ENCODE data around the gene ST14.

The ST14 gene

DNA sequence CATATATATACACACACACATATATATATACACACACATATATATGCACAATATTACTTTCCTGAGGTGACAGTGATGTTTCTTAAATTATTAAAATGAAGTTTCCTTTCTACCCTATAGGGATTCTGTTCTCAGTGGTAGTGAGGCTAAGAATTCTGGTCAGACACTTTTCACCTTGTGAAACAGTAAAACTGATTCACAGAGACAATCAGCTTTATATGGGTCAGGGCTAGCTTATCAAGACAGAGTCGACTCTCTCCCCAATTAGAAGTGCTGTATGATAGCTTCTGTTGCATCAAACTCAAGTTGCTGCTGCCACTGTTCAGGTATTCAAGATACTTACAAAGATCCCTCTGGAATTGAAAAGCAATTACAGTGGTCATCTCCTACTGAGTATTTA, 86.7 kb downstream of the ST14 start:
- no peak overlapping the region for H4K8ac ChIP-seq (ENCODE audit: low read length)

GRCh38 chr11:130246738-130247137, 87.2 kb downstream of the ST14 start:
- Histone ChIP-seq H3K18ac (ENCODE audit: low read depth in 1 of 2, low read length in 2 of 2) (no peak overlapping the region), H3K23ac (ENCODE audit: low read length in 2 of 2) (no peak overlapping the region), H3K27me3 (ENCODE audit: control insufficient read depth in 1 of 2, insufficient read depth in 1 of 2, low read length in 2 of 2) (no peaks in the 10 kb centered on the region), H3K14ac (ENCODE audit: low read length in 2 of 2) (no peak overlapping the region), H2AFZ (ENCODE audit: low read depth, low read length) (no peak overlapping the region), H4K91ac (ENCODE audit: low read length) (no peak overlapping the region), H3K79me1 (replicated peaks; ENCODE audit: low read length, poor library complexity, severe bottlenecking) (peaks cover 27% of the 10 kb centered on the region), H2BK15ac (ENCODE audit: low read depth, poor library complexity, severe bottlenecking) (no peak overlapping the region), H2BK12ac (ENCODE audit: low read length in 2 of 2) (no peak overlapping the region), H2AK5ac (ENCODE audit: low read length, severe bottlenecking) (no peak overlapping the region), H3K9me3 (ENCODE audit: control insufficient read depth, low read length) (peaks cover 8% of the 10 kb centered on the region), H3K4me3 (ENCODE audit: insufficient read depth in 1 of 2, low read depth in 1 of 2, low read length in 2 of 2) (no peak overlapping the region), H3K4me1 (ENCODE audit: control insufficient read depth, insufficient read depth, low read depth, low read length) (no peaks in the 10 kb centered on the region), H2BK5ac (ENCODE audit: low read depth, low read length, poor library complexity, severe bottlenecking) (no peak overlapping the region), H2BK120ac (ENCODE audit: low read depth, low read length) (no peak overlapping the region), H3K4me2 (ENCODE audit: low read length, poor library complexity, severe bottlenecking) (no peak overlapping the region), H3K9ac (ENCODE audit: low read length) (no peak overlapping the region), H3K4ac (ENCODE audit: low read depth in 1 of 2, low read length in 2 of 2) (no peak overlapping the region), H4K8ac (ENCODE audit: low read length) (no peak overlapping the region), H3K36me3 (ENCODE audit: control insufficient read depth in 1 of 2, insufficient read depth in 2 of 2, low read depth in 1 of 2, low read length in 2 of 2) (peaks cover 0 to 6% of the 10 kb centered on the region in 2 experiments), H3K27ac (ENCODE audit: low read length, poor library complexity, severe bottlenecking) (no peak overlapping the region)
- DNase-seq: peak; percentile 30
- 92% methylated on average over 2 of the region's 3 CpGs for WGBS

More for the DNA sequence above, 86.7 kb downstream of the ST14 start:
- no peak overlapping the region for H2BK120ac ChIP-seq (ENCODE audit: low read depth, low read length)
- H2BK5ac ChIP-seq (ENCODE audit: low read depth, low read length, poor library complexity, severe bottlenecking): no peak overlapping the region
- no peak overlapping the region for H3K4me2 ChIP-seq (ENCODE audit: low read length, poor library complexity, severe bottlenecking)
- H3K4me3 ChIP-seq (ENCODE audit: insufficient read depth in 1 of 2, low read depth in 1 of 2, low read length in 2 of 2): no peak overlapping the region
- no peaks in the 10 kb centered on the region for H3K27me3 ChIP-seq (ENCODE audit: control insufficient read depth in 1 of 2, insufficient read depth in 1 of 2, low read length in 2 of 2)
- H3K27ac ChIP-seq (ENCODE audit: low read length, poor library complexity, severe bottlenecking): no peak overlapping the region
- H3K4me1 ChIP-seq (ENCODE audit: control insufficient read depth, insufficient read depth, low read depth, low read length): no peaks in the 10 kb centered on the region
- H2AFZ ChIP-seq (ENCODE audit: low read depth, low read length): no peak overlapping the region
- H3K14ac ChIP-seq (ENCODE audit: low read length in 2 of 2): no peak overlapping the region
- WGBS: 100% methylated on average over 1 of the region's 1 CpG
- no peak overlapping the region for H4K91ac ChIP-seq (ENCODE audit: low read length)
- no peak overlapping the region for H2AK5ac ChIP-seq (ENCODE audit: low read length, severe bottlenecking)
- H2BK15ac ChIP-seq (ENCODE audit: low read depth, poor library complexity, severe bottlenecking): no peak overlapping the region
- H3K79me1 ChIP-seq (replicated peaks; ENCODE audit: low read length, poor library complexity, severe bottlenecking): peaks cover 27% of the 10 kb centered on the region
- DNase-seq: no peak
- no peak overlapping the region for H2BK12ac ChIP-seq (ENCODE audit: low read length in 2 of 2)
- H3K9ac ChIP-seq (ENCODE audit: low read length): no peak overlapping the region
- H3K18ac ChIP-seq (ENCODE audit: low read depth in 1 of 2, low read length in 2 of 2): no peak overlapping the region
- no peak overlapping the region for H3K23ac ChIP-seq (ENCODE audit: low read length in 2 of 2)
- peaks cover 0 to 6% of the 10 kb centered on the region in 2 experiments for H3K36me3 ChIP-seq (ENCODE audit: control insufficient read depth in 1 of 2, insufficient read depth in 2 of 2, low read depth in 1 of 2, low read length in 2 of 2)
- H3K4ac ChIP-seq (ENCODE audit: low read depth in 1 of 2, low read length in 2 of 2): no peak overlapping the region
- peaks cover 8% of the 10 kb centered on the region for H3K9me3 ChIP-seq (ENCODE audit: control insufficient read depth, low read length)

DNA sequence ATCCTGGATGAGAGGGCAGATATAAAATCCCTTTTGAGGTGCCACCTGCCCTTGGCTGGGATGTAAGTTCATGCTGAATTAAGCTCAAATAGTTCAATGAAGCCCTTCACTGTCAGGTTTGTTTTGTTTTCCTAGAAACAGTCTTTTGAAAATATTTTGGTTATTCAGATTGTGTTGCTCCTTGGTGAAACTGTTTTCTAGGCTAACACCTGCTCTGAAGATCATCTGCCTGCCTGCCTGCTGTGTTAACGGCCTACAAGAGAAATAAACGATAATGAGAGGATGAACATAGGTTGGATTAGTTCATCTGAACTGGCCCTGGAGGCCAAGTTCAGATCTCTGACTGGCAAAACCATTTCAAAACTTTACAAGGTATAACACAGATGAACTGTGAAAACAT, 87.7 kb downstream of the ST14 start:
- Histone ChIP-seq H3K4me1 (ENCODE audit: control insufficient read depth, insufficient read depth, low read depth, low read length) (no peaks in the 10 kb centered on the region), H3K23ac (ENCODE audit: low read length in 2 of 2) (no peak overlapping the region), H4K8ac (ENCODE audit: low read length) (no peak overlapping the region), H3K9ac (ENCODE audit: low read length) (no peak overlapping the region), H3K27ac (ENCODE audit: low read length, poor library complexity, severe bottlenecking) (no peak overlapping the region), H3K4me2 (ENCODE audit: low read length, poor library complexity, severe bottlenecking) (no peak overlapping the region), H3K9me3 (ENCODE audit: control insufficient read depth, low read length) (peaks cover 8% of the 10 kb centered on the region), H3K79me1 (replicated peaks; ENCODE audit: low read length, poor library complexity, severe bottlenecking) (peaks cover 27% of the 10 kb centered on the region), H3K14ac (ENCODE audit: low read length in 2 of 2) (no peak overlapping the region), H3K18ac (ENCODE audit: low read depth in 1 of 2, low read length in 2 of 2) (no peak overlapping the region), H3K27me3 (ENCODE audit: control insufficient read depth in 1 of 2, insufficient read depth in 1 of 2, low read length in 2 of 2) (no peaks in the 10 kb centered on the region), H3K4me3 (ENCODE audit: insufficient read depth in 1 of 2, low read depth in 1 of 2, low read length in 2 of 2) (no peak overlapping the region), H2BK120ac (ENCODE audit: low read depth, low read length) (no peak overlapping the region), H3K36me3 (ENCODE audit: control insufficient read depth in 1 of 2, insufficient read depth in 2 of 2, low read depth in 1 of 2, low read length in 2 of 2) (peaks cover 0 to 6% of the 10 kb centered on the region in 2 experiments), H2BK5ac (ENCODE audit: low read depth, low read length, poor library complexity, severe bottlenecking) (no peak overlapping the region), H2AK5ac (ENCODE audit: low read length, severe bottlenecking) (no peak overlapping the region), H2BK15ac (ENCODE audit: low read depth, poor library complexity, severe bottlenecking) (no peak overlapping the region), H2AFZ (ENCODE audit: low read depth, low read length) (no peak overlapping the region), H3K4ac (ENCODE audit: low read depth in 1 of 2, low read length in 2 of 2) (no peak overlapping the region), H2BK12ac (ENCODE audit: low read length in 2 of 2) (no peak overlapping the region), H4K91ac (ENCODE audit: low read length) (no peak overlapping the region)
- 100% methylated on average over 2 of the region's 2 CpGs for WGBS
- no peak for DNase-seq

- 92% methylated on average over 5 of the region's 5 CpGs for WGBS
- no peaks in the 10 kb centered on the region for H3K27me3 ChIP-seq (ENCODE audit: control insufficient read depth in 1 of 2, insufficient read depth in 1 of 2, low read length in 2 of 2)
- H3K9ac ChIP-seq (ENCODE audit: low read length): no peak overlapping the region
- no peak overlapping the region for H3K4me2 ChIP-seq (ENCODE audit: low read length, poor library complexity, severe bottlenecking)
- no peak overlapping the region for H3K23ac ChIP-seq (ENCODE audit: low read length in 2 of 2)
- no peak overlapping the region for H3K27ac ChIP-seq (ENCODE audit: low read length, poor library complexity, severe bottlenecking)
- no peak overlapping the region for H2AK5ac ChIP-seq (ENCODE audit: low read length, severe bottlenecking)
- H2BK15ac ChIP-seq (ENCODE audit: low read depth, poor library complexity, severe bottlenecking): no peak overlapping the region
- no peak overlapping the region for H3K18ac ChIP-seq (ENCODE audit: low read depth in 1 of 2, low read length in 2 of 2)
- H3K4ac ChIP-seq (ENCODE audit: low read depth in 1 of 2, low read length in 2 of 2): no peak overlapping the region
- H4K8ac ChIP-seq (ENCODE audit: low read length): no peak overlapping the region
- no peak overlapping the region for H2BK120ac ChIP-seq (ENCODE audit: low read depth, low read length)
- H3K36me3 ChIP-seq (ENCODE audit: control insufficient read depth in 1 of 2, insufficient read depth in 2 of 2, low read depth in 1 of 2, low read length in 2 of 2): peaks cover 0 to 6% of the 10 kb centered on the region in 2 experiments
- no peak overlapping the region for H3K14ac ChIP-seq (ENCODE audit: low read length in 2 of 2)
- H3K4me3 ChIP-seq (ENCODE audit: insufficient read depth in 1 of 2, low read depth in 1 of 2, low read length in 2 of 2): no peak overlapping the region
- peaks cover 8% of the 10 kb centered on the region for H3K9me3 ChIP-seq (ENCODE audit: control insufficient read depth, low read length)
- H3K4me1 ChIP-seq (ENCODE audit: control insufficient read depth, insufficient read depth, low read depth, low read length): no peaks in the 10 kb centered on the region
- H2AFZ ChIP-seq (ENCODE audit: low read depth, low read length): no peak overlapping the region
- no peak overlapping the region for H2BK5ac ChIP-seq (ENCODE audit: low read depth, low read length, poor library complexity, severe bottlenecking)
- no peak overlapping the region for H2BK12ac ChIP-seq (ENCODE audit: low read length in 2 of 2)
- no peak overlapping the region for H4K91ac ChIP-seq (ENCODE audit: low read length)
- DNase-seq: no peak
- H3K79me1 ChIP-seq (replicated peaks; ENCODE audit: low read length, poor library complexity, severe bottlenecking): peaks cover 21% of the 10 kb centered on the region
Measured at GRCh38 chr11:130249371-130249770, 89.8 kb downstream of the ST14 start.

Measured in mesenchymal stem cell (in vitro differentiated cells and primary cell).